SIG-M5 treated with dmso at 0.1 percent for 504 hours (cell line): ENCODE measurements around the gene STON2.

ENCODE experiments used
- DNase-seq: peaks from one replicate; lab custom pipeline; 2025; ENCODE audit not compliant: unreplicated experiment; lab: John Stamatoyannopoulos, UW

The STON2 gene

DNA sequence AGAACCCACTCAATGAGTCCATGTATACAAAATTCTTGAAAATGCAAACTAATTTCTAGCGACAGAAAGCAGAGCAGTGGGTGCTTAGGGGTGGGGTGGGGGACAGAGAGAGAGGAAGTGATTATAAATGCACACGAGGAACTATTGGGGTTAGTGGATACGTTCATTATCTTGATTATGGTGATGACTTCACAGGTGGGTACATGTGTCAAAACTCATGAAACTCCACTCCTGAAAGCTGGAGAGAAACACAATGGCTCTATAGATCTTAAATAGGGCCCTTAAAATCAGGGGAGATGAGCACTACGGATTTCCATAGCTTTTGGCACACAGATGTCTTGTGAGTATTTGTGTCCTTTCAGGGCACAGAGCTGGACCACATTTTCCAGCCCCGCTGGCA is 59.9 kb downstream of the STON2 start:
- no peak for DNase-seq

DNA sequence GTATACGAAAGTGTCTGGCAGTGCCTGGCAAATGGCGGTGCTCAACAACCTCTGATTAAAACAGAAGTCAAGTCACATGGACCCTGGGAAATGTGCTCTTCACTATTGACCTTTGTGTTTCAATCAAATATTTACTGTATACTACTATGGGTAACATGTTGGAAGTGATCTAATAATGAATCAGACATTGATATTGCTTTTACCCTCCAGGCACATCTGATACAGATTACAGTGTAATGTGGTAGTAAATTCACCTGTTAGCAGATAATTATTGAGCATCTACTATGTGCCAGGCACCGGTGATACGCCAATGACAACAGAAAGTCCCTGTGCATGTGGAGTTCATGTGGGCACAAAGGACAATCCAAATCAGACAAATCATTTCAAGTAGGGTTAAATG is 63.1 kb downstream of the STON2 start:
- no peak for DNase-seq

DNA sequence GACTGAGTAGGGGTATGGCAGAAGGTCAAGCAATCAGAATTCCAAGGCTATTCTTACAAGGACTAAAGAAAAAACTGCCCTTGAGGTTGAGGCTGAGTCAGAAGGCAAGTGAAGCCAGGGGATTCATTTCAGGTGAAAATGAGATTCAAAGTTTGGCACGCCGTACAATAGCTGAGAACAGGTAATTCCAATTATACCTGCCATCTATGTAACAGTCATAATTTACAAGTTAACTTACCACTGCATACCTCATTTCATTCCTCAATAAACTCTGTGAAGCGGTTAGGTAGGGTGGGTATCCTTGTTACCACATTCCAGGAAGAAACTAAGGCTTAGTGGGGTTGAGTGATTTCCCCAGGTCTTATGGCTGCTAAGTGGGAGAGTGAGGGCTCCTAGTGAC is 64.1 kb downstream of the STON2 start:
- DNase-seq = no peak

DNA sequence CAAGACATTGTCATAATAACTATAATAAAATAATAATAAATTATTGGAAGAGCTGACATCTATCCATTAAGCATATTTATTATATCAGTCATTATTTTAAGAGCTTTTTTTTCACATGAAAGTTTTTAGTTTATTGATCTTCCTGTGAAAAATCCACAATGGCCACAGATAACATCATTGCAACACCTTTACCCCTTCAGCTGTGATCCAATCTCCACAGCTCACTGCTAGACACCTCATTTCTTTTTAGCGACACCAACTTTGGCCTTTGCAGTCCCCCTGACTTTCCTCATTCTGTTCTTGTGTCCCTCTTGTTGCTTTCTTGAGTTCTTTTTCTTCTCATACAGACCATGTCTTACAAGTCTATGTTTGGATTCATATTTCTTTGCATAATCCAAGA is 67.4 kb downstream of the STON2 start:
- no peak for DNase-seq

DNA sequence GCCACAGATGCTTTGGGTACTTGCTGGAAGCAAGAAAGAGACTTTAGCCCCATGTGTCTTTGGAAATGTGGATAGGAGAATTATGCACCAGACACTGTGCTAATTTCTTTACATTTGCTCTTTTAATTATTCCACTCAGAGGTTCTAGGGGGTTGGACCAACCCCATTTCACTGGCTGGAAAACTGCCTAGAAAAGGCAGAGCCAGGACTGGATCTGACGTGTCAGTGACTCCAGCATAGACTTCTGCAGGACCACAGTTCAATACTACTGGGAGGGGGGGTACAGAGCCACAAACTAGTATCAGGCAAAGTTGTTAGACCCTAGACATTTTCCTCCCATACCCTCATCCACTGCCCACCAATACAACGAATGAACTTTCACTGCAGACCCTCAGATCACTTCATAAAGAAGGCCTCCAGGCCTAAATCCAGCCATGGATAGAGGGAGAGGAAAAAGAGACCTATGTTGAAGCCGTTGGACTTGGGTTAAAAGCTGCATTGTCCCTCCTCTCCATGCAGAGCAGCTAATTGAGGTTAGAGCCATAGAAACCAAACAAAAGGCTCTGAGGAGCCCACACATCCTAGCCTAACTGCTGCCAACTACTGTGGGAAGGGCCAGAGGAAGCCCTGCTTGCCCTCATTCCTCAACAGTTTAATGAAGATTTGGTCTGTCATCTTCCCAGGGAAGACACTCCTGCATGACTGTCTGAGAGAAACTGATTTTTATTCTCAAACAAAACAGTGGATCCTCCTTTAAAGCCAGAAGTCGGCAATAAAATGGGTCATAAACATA is 68.7 kb downstream of the STON2 start:
- DNase-seq = no peak

DNA sequence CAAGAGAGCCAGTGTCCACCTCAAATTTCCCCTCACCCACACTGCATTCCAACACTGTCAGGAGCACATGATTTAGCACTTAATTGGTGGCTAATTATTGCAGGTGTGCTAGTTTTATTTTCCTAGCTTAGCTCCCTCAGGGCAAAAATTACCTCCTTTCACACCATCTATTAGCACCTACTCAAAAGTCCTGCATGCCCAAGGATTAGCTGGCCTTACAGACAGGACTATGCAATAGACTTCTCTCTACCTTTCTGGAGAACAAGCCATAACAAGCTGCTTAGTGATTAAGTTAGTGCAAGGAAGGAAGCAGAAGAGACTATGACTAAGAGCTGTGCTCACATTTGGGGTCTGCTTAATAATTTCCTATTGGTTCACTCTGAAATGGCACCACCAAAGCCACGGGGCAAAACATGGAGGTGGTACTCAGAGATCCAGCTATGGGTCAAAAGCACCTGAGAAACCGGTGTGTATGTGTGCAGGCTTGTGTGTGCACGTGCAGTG is 69.5 kb downstream of the STON2 start:
- no peak for DNase-seq

DNA sequence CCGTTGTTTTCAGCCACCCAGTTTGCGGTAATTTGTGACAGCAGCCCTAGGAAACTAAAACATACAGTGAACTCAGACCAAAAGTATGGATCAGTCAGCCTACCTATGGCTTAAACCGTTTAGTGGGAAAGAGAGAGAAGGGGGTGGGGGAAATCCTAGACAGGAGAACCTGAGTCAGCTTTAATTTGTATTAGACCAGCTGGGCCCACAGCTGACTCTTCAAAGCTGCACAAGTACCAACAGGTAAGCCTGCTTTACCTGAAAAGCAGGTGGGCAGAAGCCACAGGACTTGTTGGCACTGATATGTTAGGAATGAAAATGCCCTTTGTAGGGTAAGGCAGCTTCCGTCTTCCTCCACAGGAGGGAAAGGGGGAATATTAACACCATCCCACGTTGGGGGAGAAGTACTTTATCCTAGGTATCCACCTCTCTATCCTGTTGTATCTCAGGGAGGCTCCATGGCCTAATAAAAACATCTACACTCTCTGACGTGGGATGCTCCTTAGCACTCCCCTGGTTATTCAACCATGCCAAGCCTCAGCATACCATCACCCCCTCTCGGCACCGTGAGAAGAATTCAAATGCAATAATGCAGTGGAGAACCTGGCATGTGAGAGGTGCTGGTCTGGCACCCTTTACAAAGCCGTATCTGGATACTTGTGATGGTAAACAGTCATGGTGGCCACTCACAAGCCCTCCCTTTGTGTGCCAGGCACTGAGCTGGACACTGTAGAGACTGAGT is 70.3 kb downstream of the STON2 start:
- peak; percentile 24 for DNase-seq

DNA sequence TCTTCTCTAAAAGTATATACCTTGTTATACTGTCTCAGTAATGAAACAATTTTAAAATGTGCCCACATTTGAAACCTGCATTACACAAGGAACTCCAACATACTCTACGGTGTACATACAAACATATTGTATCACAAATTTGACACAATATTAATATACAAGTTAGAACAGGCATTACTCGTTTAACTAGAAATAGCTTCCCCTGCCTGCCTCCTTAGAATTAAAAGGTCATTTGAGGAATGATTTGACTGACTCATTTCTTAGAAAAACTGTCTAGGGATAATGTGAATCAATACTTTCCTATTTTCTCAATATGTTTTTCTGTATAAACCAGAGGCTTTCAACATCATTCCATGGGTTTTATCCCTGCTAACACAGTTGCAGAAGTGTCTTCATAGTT is 73.7 kb downstream of the STON2 start:
- no peak for DNase-seq

DNA sequence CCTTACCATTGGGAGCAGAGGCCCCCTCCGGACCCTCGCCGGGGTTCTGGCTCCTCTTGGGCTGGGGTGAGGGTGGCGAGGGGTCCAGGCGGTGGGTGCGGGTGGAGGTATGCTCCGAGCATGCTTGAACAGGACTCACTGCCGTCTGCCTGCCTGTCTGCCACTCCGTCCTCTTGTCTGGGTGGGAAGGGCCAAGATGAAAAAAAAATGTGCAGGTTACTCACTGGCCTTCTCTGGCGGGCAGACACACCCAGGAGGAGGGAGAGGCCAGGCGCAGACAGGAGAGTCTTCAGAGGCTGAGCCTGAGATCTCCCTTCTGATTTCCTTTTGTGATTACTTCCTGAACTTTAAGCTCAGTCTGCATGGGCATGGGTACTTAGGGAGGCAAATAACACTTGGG is 76.1 kb downstream of the STON2 start:
- DNase-seq = peak; percentile 23

DNA sequence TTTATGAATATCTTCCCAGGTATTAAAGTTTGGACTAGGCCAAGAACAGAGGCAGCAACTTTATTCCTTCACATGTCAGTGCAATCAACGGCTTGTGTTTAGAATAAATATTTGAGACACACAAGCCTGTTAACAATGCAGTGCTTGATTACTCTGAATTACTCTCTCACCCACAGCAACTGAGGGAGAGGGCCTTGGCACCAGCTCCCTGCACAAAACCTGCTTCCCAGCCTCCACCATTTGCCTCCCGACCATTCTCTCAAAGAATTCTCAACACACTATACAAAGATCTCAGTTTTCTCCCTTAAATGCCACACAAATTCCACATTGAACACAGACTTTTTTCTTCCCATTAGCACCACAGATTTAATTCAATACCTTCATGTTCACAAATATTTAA is 77.0 kb downstream of the STON2 start:
- no peak for DNase-seq

DNA sequence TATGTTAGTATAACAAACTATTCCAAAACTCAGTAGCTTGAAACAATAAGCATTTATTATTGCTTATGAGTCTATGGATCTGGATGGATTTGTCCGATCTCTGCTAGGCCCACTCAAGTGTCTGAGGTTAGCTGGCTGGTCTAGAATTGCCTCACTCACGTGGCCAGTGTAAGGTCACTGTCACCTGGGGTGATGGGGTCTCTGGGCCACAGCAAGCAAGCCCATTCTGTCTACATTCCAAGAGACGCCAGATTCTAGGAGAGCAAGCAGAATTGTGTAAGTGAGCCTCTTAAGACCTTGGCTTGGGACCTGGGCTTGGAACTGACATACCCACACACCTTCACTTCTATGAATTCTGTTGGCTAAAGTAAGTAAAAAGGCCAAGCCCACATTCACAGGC is 80.2 kb downstream of the STON2 start:
- no peak for DNase-seq

DNA sequence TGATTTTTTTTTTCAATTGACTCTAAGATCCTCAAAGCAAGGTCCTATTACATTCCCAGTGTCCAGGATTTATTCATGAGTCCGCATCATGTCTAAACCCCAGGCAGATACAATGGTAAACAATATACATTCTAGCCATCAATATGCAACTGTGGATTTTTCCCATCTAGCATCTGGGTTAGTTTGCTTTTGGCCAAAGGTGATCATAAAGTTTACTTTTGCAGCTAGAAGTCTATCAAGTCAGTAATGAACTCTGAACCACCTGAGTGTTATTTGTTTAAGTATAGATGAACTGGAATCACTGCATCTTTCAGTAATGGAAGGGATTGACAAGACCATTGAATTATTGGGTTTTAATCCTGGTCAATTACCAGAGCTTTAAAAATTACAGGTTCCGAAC is 80.8 kb downstream of the STON2 start:
- no peak for DNase-seq

DNA sequence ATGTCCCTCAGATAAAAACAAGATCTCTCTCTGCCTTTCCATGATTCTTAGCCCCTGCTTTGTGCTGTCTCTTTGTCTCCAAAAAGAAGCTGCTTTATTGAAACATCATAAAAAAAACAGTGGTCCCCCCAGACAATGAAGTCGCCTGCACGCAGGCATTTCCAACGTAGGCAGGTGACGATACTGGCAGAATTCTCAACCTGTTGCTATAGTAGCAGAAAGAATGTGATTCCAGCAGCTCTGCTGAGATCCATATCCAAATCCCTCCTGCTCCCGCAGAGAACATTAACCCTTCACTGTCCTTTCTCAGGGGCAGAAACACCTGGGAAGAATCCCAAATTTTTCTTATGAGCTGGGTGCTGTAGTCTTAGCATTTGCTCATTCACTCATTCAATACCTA is 84.8 kb downstream of the STON2 start:
- DNase-seq = no peak

DNA sequence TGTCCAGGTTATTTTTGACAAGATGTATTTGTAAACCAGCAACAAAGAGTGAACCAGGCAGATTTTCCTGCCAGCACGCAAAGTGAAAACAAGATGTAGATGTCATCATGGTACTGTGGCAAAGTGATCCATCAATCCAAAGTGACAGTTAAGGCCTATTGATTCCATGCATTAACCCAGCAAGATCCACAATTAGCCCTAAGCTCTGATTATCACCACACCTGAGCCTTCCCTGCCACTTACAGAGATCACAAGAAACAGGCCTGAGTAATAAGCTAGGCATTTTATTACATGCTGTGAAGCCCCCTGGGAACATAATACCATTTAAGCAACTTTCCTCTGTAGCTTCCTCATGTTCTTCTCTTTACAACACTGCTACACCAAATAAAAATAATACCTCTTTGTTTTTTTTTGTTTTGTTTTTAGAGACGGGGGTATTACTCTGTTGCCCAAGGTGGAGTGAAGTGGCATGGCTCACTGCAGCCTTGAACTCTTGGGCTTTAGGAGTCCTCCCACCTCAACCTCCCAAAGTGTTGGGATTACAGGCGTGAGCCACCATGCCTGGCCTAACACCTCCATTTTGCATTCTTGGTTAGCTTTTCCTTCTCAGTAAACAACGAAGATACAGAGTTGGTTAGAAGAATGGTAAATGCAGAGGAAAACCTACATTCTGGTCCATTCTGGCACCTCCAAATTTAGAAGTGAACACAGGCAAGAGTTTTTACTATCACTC is 85.5 kb downstream of the STON2 start:
- DNase-seq = no peak

DNA sequence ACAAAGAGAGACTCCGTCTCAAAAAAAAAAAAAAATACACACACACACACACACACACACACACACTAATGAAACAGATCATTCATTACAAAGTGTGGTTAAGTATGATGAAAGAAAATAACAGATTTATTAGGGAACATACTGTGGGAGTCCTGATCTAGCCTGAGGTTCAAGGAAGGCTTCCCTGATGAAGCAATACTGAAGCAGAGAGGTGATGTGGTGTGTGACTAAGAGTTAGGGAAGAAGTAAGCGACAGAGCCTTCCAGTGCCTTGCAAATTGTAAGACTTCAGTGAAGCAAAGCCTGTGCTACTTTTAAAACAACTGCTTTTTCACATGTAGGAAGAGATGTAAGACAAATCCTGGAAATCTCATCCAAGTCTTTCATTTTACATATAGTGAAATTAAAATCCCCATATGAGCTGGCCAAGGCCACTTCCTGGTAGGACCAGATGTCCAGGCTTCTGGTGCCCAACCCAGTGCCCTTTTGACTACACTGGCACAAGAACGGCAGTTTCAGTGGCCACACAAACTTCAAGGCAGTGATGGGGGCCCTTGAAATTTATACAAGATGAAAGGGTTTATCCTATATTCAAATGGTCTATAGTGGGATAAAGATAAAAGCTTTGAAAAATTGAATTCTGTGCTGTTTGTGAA is 86.2 kb downstream of the STON2 start:
- DNase-seq = no peak

DNA sequence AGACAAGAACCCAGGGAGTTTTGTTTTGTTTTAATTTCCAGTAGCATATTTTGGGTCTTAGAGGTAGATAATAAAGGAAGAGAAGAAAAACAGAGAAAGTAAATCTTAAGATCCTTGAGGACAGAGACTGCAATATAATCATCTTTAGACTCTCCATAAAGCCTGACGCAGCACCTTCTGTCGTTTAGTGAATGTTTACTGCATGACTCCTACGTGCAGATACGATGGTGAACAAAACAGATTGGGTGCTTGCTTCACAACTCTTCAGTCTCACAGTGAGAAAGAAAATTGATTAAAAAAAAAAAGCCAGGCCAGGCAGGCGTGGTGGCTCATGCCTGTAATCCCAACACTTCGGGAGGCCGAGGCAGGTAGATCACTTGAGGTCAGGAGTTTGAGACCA is 86.9 kb downstream of the STON2 start:
- no peak for DNase-seq

DNA sequence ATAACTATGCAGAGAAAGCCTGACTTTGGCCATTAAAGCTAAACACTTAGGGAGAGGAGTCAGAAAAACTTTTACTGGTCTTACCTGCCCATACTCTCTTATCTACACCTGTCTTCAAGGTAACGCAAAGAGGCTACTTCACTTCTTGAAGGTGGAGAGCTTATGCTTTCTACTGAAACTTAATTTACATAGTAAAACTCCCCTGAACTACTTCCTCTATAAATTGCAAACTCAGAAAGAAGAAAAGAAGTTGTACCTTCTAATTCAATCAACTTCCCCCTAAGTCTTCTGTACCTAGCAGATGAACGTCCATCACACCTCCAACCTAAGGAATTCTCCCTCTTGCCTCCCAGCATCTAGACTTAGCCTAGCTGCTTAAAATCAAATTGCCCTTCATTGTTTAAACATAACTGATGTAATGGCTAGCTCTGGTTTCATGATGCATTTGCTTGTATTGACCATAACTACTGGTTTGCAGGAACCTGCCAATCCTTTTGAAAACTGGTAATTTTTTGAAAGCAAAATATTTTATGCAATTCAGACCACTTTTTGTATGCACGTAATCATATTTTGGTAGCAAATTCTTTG is 87.7 kb downstream of the STON2 start:
- DNase-seq = no peak

DNA sequence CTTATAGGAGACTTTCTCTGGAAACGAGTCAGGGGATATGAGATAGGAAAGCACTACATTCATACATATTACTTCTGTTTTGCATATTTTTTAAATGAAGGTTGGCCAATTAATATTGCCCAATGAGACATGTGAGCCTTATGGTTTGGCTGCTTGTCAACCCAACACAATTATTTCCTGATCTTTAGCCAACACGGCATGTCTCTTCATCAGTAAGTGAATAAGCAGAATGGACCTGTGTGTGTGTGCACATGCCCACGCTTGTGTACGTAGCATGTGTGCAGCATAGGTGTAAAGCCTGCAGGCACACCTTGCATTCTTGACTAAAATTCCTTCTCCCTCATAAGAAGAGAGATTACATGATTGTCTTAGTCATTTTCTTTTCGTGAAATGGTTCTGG is 88.3 kb downstream of the STON2 start:
- no peak for DNase-seq

DNA sequence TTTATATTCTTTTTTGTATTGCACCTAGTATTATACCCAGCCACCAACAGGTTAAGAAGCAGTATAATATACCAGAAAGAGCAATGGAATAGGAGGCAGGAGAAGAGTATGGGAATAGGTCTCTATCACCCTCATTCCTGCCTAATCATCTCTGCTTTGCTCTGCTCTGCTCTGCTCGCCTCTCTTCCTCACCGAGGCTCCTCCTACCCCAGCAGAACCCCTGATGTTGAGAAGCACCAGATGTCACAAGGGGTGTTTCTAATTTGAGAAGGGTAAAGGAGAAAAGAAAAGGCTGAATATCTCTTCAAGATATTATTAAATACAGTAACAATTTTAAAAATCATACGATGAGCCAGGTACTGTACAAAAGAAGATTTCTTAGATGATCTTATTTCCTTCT is 89.0 kb downstream of the STON2 start:
- no peak for DNase-seq

DNA sequence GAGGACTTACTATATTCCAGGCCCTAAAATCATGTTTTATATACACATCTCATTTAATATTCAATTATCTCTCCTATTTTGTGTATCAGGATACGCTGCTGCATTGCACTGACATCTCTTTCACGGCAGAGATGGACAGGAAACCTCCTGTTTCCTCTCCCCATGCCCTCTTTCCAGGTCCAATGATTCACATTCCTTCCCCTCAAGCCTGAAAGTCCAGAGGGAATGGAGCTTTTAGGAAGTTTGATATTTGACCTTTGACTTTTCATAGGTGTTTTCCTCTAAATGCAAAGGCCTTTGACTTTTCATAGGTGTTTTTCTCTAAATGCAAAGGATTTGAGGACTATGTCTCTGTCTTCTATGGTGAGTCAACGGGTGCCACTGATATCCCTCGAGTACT is 89.5 kb downstream of the STON2 start:
- DNase-seq = no peak

DNA sequence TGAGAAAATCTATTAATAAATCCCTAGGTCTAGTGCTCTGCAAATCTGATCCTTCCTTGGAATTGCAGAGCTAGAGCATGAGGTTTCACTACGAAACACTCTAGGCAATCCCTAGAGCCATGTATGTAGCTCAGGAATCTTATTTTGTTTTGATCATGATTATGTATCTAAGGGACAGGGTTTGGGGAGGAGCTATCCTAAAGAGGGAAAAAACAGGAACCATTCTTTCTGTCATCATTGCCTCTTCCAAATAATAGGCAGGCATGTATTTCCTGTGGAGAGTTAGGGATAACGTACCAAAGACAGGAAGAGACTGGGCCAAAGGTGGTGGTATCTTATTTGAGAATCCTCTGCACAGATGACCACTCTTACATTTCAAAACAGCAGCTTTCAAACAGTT is 90.6 kb downstream of the STON2 start:
- no peak for DNase-seq
